GM19099 (cell line): ENCODE data around the gene OGDH.
A peak's percentile ranks its signal among the peaks of the same experiment; 100 is the strongest.

Source experiments
- POLR2A ChIP-seq: IDR thresholded peaks from 3 replicates; pipeline ENCODE4 v1.6.1; 2011; ENCODE audit warnings: low read depth; ENCODE audit not compliant: insufficient read length; ENCODE audit errors: extremely low read depth

OGDH gene

DNA sequence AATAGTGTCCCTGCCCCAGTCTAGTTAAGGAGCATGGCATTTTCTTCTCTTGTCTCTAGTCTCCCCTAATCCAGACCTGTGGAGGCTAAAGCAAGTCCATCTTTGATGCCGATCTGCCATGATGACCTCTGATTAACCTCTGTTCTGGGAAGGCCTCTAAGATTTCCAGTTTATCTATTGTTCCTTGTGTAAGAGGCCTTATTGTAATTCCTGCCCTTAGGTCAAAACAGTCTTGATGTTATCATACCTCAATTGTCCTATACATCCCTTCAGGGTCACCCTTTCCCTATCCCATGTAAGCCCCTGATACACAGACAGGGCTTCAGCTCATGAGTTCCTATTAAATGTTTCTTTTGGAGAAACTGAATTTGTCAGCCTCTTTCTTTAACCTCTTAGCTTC lies 137.3 kb downstream of the OGDH start:
- TF ChIP-seq POLR2A, result no peak

DNA sequence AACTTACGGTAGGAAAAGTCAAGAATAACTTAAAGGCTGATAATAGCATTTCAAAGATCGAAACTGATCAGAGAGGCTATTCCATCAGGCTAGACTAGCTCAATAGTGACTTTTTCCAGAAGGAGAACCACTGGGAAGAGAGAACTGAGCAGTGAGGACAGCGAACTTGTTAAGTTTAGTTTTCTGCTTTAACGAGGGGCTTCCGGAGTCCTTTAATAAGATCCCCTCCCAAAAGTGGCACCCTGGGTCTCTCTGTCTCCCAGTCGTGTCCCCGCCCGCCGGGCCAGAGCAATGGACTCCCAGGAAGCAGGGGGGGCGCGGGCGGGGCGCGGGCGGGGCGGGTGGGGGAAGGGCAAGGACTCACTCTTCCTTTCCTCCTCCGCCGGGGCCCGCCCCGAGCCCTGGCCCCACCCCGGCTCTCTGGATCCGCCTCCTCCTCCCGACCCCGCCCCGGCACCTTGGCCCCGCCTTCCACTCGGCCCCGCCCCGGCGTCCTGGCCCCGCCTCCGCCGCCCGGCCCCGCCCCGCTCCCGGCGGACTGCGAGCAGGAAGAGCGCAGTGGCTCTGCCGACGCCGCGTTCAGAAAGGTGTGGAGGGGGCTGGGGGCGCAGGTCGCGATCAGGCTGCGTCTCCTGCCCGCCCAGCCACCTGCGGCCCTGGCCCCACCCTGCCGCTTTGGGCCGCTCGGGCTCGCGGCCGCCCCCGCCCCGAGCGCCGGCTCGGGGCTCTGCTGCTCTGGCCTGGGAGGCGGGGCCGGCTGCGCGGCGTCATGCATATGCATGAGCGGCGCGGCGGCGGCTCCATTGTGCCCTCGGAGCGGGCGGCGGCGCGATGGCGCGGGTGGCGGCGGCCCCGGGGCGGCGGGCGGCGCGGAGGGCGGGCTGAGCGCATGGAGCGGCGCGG lies 141.9 kb downstream of the OGDH start, which contains the start of gene ZMIZ2:
Gene ZMIZ2 (plus strand): TSS at position 803 of the 903 bp plus-strand sequence. CDS start 7,403 bp downstream, outside the sequence.
- TF ChIP-seq POLR2A, result peak; percentile 77

DNA sequence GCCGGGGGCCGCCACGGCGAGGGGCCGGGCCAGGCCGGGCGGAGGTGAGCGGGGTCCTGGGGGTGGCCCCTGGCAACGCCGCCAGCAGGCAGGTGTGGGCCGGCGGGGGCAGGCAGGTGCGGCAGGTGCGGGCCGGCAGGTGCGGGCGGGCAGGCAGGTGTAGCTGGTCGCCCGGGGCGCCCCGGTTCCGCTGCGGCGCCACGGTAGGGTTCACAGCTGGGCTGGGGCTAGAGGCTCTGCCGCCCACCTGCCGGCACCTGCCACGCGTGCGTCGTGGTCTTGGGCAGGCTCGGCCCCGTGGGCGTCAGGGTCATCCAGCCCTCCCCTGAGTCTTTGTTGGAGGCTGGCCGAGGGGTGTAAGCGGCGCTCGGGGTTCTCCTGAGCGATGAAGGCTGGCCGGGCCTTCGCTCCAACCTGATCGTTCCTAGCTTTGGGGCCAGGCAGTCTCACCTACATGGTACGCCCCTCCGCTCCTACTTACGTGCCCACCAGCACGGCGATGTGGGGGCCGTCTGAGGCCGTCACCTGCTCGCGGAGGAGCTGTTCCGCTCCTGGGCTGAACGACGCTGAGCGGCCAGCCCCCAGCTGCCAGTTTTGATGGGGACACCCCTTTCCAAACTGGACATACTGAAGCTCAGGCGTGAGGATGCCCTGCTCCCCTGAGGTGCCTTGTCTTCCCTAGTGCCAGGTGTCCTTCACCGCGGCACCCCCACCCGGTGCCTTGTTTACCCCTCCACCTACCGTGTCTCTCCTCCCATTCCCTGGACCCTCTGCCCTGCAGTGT lies 142.7 kb downstream of the OGDH start:
- TF ChIP-seq POLR2A, result no peak

DNA sequence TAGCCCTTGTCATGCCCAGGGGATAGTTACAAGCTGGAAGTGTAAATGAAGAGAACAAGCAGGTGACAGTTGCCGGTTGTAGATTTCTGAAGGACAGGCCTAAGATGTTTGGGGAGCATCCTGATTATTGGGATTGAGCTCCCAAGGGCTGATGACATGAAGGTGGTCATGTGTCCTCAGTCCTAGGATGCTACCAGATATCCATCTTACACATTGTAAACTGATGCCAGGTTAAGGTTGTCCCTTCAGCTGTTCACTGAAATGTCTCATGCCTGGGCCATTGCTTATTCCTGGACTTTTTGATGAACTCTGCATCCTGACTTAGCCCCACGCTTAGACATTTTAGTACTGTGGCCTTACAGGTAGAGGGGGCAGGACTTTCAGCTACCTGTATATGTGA lies 143.6 kb downstream of the OGDH start:
- TF ChIP-seq POLR2A, result no peak

DNA sequence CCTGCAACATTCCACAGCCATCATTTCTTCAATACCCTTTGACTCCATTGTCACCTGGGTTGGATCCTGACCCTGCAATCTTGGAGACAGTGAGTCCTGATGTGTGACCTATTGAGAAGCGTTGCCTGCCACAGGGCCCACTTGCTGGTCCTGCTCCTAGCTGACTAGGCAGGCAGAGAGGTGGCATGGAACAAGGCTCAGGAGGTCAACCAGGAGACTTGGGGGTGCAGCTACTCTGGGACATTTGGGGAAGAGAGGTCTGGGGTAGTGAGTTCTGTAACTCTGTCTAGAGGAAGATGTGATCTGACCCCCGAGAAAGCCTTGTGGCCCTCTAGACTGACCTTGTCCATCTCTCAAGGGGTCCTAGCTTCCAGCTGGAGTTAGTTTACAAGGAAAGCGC lies 144.0 kb downstream of the OGDH start:
- no peak for TF ChIP-seq POLR2A

DNA sequence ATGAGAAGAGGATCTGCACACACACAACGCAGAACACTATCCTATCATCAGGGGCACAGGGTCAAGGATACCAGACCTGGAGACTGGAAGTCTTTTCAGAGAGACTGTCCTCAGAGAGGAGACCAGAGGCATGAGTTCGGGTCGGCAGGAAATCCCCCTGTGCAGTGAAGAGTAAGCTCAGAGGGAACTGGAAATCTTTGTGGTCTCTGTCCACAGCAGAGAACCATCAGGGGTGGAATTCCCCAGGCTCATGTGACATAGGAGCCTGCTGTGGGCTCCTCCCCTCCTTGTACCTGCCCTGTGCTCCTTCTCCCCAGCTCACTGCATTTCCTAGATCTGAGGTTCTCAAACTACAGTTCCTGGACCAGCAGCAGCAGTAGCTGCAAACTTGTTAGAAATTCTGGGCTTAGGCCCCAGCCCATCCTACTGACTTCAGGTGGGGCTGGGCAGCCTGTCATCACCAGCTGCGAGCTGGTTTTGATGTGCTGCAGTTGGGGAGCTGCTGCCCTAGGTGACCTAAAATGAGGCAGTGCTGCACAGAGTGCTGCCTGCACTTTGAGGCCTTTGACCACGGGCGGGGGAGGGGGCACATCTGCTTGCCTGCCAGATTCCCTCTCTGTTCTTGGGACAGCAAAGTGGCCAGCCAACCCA lies 144.6 kb downstream of the OGDH start:
- TF ChIP-seq POLR2A, result peak; percentile 70

DNA sequence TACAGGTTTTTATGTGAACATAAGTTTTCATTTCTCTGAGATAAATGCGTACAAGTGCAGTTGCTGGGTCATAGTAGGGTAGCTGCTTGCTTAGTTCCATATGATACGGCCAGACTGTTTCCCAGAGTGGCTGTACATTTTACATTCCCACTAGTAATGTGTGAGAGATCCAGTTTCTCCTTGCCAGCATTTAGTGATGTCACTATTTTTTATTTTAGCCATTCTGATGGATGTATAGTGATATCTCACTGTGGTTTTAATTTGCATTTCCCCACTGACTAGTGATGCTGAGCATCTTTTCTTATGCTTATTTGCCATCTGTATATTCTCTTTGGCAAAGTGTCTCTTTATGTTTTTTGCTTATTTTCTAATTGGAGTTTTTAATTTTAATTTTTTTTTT lies 146.4 kb downstream of the OGDH start:
- TF ChIP-seq POLR2A, result no peak

DNA sequence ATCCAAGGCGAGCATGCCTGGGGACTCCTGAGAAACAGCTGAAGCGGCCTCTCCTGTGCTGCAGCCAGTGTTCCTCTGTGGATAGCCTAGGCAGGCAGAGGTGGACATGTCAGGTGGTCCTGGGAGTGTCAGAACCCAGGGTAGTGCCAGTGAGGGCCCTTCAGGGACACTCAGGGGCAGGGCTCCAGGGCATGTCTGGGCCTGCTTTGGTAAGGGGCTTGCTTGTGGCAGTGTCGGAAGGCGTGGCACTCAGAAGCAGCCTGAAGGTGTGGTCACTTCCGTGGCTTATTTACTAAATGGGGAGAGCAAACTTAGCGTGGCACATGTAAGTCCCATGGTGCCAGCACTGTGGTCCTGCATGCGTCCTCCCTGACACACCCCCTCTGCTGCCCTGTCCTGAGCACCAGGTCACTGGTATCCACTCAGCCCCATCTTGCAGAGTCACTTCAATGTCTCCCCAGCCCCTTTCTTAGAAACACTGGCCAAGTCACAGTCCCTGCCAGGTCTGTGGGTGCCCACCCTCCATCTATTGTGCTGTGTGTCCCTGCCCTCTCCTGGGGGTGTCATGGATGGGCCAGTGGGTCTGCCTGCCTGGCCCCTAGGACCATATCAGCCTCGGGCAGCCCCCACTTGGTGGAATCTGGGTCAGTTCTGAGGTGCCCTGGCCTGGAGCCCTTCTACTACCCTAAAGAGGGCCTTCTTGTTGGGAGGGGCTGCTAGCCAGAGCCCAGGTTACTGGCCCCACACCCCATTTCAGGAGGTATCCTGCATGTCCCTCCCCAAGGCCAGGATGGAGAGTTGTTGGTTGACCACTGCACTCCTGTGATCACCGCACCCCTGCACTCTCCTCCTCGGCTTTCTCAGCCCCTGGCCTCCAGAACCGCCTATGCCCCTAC lies 148.6 kb downstream of the OGDH start:
- TF ChIP-seq POLR2A, result no peak

DNA sequence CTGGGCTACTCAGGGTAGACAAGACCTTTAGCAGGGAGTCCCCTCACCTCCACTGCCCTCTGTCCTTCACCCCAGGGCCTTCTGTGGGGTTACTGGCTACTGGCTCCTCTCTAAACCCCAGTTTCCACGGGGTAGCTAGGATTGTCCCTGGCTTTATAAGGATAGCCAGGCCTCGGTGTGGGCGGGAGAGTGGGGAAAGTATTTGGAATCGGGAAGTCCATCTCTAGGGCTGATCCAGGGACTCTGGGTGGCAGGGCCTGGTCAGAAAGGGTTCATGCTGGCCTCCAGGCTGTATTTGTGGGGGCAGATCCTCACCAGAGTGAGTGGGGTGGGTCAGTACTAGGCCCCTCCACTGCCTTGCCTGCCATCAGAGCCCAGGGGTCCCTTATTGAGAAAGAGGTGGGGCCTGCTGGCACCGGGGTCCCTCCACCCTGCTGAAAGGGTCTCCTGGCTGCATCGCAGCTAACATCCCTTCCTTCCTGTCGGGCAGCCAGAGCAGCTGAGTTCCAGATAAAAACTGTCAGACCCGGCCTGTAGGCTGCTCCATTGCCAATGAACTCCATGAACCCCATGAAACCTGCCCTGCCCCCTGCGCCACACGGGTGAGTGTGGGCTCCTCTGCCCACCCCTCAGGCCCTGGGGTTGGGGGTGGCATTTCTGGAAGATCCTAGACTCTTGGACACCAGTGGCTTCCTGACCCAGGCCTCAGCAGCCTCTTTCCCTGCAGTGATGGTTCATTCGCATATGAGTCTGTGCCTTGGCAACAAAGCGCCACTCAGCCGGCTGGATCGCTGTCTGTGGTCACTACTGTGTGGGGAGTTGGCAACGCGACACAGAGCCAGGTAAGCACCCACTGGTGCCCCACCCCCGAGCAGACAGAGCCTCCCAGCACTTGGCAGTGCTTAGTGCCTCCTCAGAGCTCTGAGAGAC lies 149.5 kb downstream of the OGDH start:
- no peak for TF ChIP-seq POLR2A

DNA sequence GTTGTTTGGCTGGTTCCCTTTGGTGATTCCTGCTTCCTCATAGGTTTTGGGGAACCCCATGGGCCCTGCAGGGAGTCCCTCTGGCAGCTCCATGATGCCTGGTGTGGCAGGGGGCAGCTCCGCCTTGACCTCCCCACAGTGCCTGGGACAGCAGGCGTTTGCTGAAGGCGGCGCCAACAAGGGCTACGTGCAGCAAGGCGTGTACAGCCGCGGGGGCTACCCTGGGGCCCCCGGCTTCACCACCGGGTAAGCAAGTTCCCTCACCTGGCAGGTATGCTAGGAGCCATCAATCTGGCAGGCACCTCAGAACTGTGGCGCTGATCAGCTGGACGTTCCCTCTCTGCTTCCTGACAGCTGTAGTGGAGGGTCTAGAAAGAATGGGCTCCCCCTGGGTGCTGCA lies 150.5 kb downstream of the OGDH start:
- no peak for TF ChIP-seq POLR2A

DNA sequence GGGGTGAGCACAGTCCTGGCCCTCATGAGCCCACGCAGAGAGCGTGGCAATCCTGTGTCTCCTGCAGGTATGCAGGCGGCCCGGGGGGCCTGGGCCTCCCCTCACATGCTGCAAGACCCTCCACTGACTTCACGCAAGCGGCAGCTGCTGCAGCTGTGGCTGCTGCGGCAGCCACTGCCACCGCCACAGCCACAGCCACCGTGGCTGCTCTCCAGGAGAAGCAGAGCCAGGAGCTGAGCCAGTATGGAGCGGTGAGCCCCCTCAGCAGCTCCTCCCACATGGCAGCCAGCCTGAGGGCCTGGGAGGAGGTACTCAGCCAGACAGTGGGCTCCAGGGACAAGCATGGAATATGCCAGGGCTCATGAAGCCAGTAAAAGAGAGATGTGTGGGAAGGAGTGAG lies 150.9 kb downstream of the OGDH start:
- TF ChIP-seq POLR2A, result no peak

DNA sequence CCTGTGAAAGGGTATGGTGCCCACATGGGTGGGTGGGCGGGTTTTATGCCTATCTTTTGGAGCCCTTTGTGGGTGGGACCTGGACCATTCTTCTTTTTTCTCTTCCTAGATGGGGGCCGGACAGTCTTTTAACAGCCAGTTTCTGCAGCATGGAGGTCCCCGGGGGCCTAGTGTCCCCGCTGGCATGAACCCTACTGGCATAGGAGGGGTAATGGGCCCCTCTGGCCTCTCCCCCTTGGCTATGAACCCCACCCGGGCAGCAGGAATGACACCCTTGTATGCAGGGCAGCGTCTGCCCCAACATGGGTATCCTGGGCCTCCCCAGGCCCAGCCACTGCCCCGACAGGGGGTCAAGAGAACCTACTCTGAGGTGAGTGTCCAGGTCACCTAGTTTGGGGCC lies 151.3 kb downstream of the OGDH start:
- no peak for TF ChIP-seq POLR2A
